IMR-90 (cell line): ENCODE results near the gene YRDC. TPM values are rescaled to one million over a fixed set of nuclear protein-coding genes. Genes with fewer than 3 reads are reported as not detected.

Source experiments
- ATAC-seq: fragments of 200-7000 bp; cut with Tn5 transposase; 2 replicates; pipeline ENCODE4 v1.9.1; 2020; ENCODE audit warnings: low read depth, mild to moderate bottlenecking, moderate library complexity
- BruUV-seq: library from RNA; stranded (reverse); fragments of 400-500 nt; replicated peaks from 2 replicates; lab custom pipeline; 2021; lab: Mats Ljungman, UMichigan
- CTCF ChIA-PET: fragments of 300-600 bp; formaldehyde crosslinking; extraction: SDS; loops from one replicate; lab custom pipeline; 2021; ENCODE audit warnings: antibody characterized with exemption; lab: Yijun Ruan, JAX
- POLR2A ChIA-PET: fragments of 300-600 bp; sonication (Branson Sonifier 250); formaldehyde crosslinking; loops from one replicate; lab custom pipeline; 2022; ENCODE audit warnings: antibody characterized with exemption; ENCODE audit not compliant: unreplicated experiment; lab: Charles Lee
- DNase-seq: peaks from one replicate; pipeline ENCODE4 v3.0.0; 2013
- H2AFZ ChIP-seq: replicated peaks from 2 replicates; pipeline ENCODE3; 2013; ENCODE audit warnings: low read length, mild to moderate bottlenecking; ENCODE audit not compliant: poor library complexity
- H2AK5ac ChIP-seq: 2 replicates; pipeline ENCODE4 v1.6.1; 2013; ENCODE audit warnings: low read depth, low read length, inconsistent platforms
- H2AK9ac ChIP-seq: replicated peaks from 2 replicates; pipeline ENCODE3; 2013; ENCODE audit warnings: mild to moderate bottlenecking, low read depth, low read length, moderate library complexity; ENCODE audit not compliant: poor library complexity
- H2BK120ac ChIP-seq: 2 replicates; pipeline ENCODE4 v1.6.1; 2013; ENCODE audit warnings: low read depth, low read length, inconsistent platforms
- H2BK15ac ChIP-seq: 3 replicates; pipeline ENCODE4 v1.6.1; 2013; ENCODE audit warnings: low read depth, low read length, inconsistent platforms
- H2BK20ac ChIP-seq: 2 replicates; pipeline ENCODE4 v1.6.1; 2013; ENCODE audit warnings: low read depth, mild to moderate bottlenecking, inconsistent platforms, low read length, moderate library complexity
- H2BK5ac ChIP-seq: 2 replicates; pipeline ENCODE4 v1.6.1; 2013; ENCODE audit warnings: mild to moderate bottlenecking, low read depth, low read length, inconsistent platforms; ENCODE audit not compliant: poor library complexity, severe bottlenecking
- H3K14ac ChIP-seq: replicated peaks from 2 replicates; pipeline ENCODE4 v1.6.1; 2013; ENCODE audit warnings: low read depth, low read length, inconsistent platforms
- H3K18ac ChIP-seq: 2 replicates; pipeline ENCODE4 v1.6.1; 2013; ENCODE audit warnings: low read depth, low read length, control low read depth
- H3K23ac ChIP-seq: 2 replicates; pipeline ENCODE4 v1.6.1; 2013; ENCODE audit warnings: low read depth, low read length, inconsistent platforms
- H3K27ac ChIP-seq: 2 replicates; pipeline ENCODE4 v1.5.1; 2013; ENCODE audit warnings: mild to moderate bottlenecking, control low read depth, low read length; ENCODE audit not compliant: insufficient read depth
- H3K27me3 ChIP-seq: 2 replicates; pipeline ENCODE4 v1.6.1; 2013; ENCODE audit warnings: low read length; ENCODE audit not compliant: control insufficient read depth, insufficient read depth
- H3K36me3 ChIP-seq: 2 replicates; pipeline ENCODE4 v1.6.1; 2013; ENCODE audit warnings: low read length, mixed read lengths; ENCODE audit not compliant: control insufficient read depth, insufficient read depth
- H3K4ac ChIP-seq: 2 replicates; pipeline ENCODE4 v1.6.1; 2013; ENCODE audit warnings: low read depth, low read length, inconsistent platforms
- H3K4me1 ChIP-seq: 2 replicates; pipeline ENCODE4 v1.6.1; 2013; ENCODE audit warnings: low read length, mixed read lengths; ENCODE audit not compliant: control insufficient read depth, insufficient read depth
- H3K4me2 ChIP-seq: 2 replicates; pipeline ENCODE4 v1.6.1; 2013; ENCODE audit warnings: low read depth, mild to moderate bottlenecking, control low read depth, low read length, moderate library complexity
- H3K4me3 ChIP-seq: 2 replicates; pipeline ENCODE4 v1.5.1; 2013; ENCODE audit warnings: low read depth, mild to moderate bottlenecking, control low read depth, low read length, moderate library complexity; ENCODE audit not compliant: insufficient read depth
- H3K56ac ChIP-seq: 2 replicates; pipeline ENCODE4 v1.6.1; 2013; ENCODE audit warnings: low read length, inconsistent platforms; ENCODE audit not compliant: insufficient read depth; ENCODE audit errors: extremely low read depth
- H3K79me1 ChIP-seq, 2 experiments: 2 replicates each; pipeline ENCODE4 v1.6.1; 2013; ENCODE audit warnings: low read length in 2 of 2, inconsistent platforms in 1 of 2, low read depth in 1 of 2
- H3K9ac ChIP-seq: 2 replicates; pipeline ENCODE4 v1.6.1; 2013; ENCODE audit warnings: low read depth, low read length, control low read depth
- H3K9me1 ChIP-seq: 2 replicates; pipeline ENCODE4 v1.6.1; 2013; ENCODE audit warnings: low read length, inconsistent platforms; ENCODE audit not compliant: insufficient read depth
- H3K9me3 ChIP-seq: 2 replicates; pipeline ENCODE4 v1.6.1; 2013; ENCODE audit warnings: low read length; ENCODE audit not compliant: control insufficient read depth, insufficient read depth
- H4K20me1 ChIP-seq: 2 replicates; pipeline ENCODE4 v1.6.1; 2013; ENCODE audit warnings: low read length, inconsistent platforms; ENCODE audit not compliant: insufficient read depth
- H4K5ac ChIP-seq: 2 replicates; pipeline ENCODE4 v1.6.1; 2013; ENCODE audit warnings: mild to moderate bottlenecking, low read depth, low read length, control low read depth
- H4K8ac ChIP-seq, 2 experiments: 2 replicates each; pipeline ENCODE4 v1.6.1; 2013; ENCODE audit warnings: low read depth in 2 of 2, low read length in 2 of 2, control low read depth in 1 of 2, inconsistent platforms in 1 of 2
- H4K91ac ChIP-seq: 2 replicates; pipeline ENCODE4 v1.6.1; 2013; ENCODE audit warnings: low read depth, low read length, inconsistent platforms; ENCODE audit not compliant: insufficient read depth
- BHLHE40 ChIP-seq: fragments of 150-350 bp; IDR thresholded peaks from 2 replicates; pipeline ENCODE4 v1.6.1; 2016; ENCODE audit warnings: mild to moderate bottlenecking, low read depth, low read length
- CEBPB ChIP-seq: IDR thresholded peaks from 2 replicates; pipeline ENCODE4 v1.6.1; 2012; ENCODE audit warnings: low read depth, low read length, improper control_type of control experiment
- MAFK ChIP-seq: IDR thresholded peaks from 2 replicates; pipeline ENCODE4 v1.6.1; 2012; ENCODE audit warnings: low read depth, low read length, improper control_type of control experiment
- MXI1 ChIP-seq: IDR thresholded peaks from 2 replicates; pipeline ENCODE4 v1.6.1; 2012; ENCODE audit warnings: low read depth, mild to moderate bottlenecking, low read length, moderate library complexity, borderline replicate concordance
- POLR2A ChIP-seq: IDR thresholded peaks from 2 replicates; pipeline ENCODE4 v1.6.1; 2012; ENCODE audit warnings: mild to moderate bottlenecking, low read depth, low read length
- RAD21 ChIP-seq: IDR thresholded peaks from 2 replicates; pipeline ENCODE4 v1.6.1; 2012; ENCODE audit warnings: low read length, improper control_type of control experiment
- RCOR1 ChIP-seq: IDR thresholded peaks from 2 replicates; pipeline ENCODE4 v1.6.1; 2012; ENCODE audit warnings: mild to moderate bottlenecking, low read length, improper control_type of control experiment; ENCODE audit not compliant: insufficient replicate concordance
- RFX5 ChIP-seq: IDR thresholded peaks from 2 replicates; pipeline ENCODE4 v1.8.0; 2012; ENCODE audit warnings: low read depth, mild to moderate bottlenecking, low read length, moderate library complexity
- SMC3 ChIP-seq: fragments of 150-350 bp; IDR thresholded peaks from 2 replicates; pipeline ENCODE4 v1.6.1; 2016; ENCODE audit warnings: low read depth, mild to moderate bottlenecking, antibody characterized with exemption, low read length, moderate library complexity
- WGBS, 2 experiments: methylation state at CpG; one replicate each; pipeline versions ENCODE4 v1.1.5 to v1.1.7; 2013; ENCODE audit warnings: missing lambda C conversion rate in 2 of 2; ENCODE audit not compliant: insufficient read length in 1 of 2; ENCODE audit errors: extremely low coverage in 2 of 2; 5-methylcytosine and 5-hydroxymethylcytosine counted together
- dilution Hi-C: fragments of 300-500 bp; cut with HindIII; formaldehyde crosslinking; loops from one replicate; pipeline ENCODE4 v1.14.3; 2018; ENCODE audit warnings: low sequenced_read_pairs; ENCODE audit not compliant: unreplicated experiment
- in situ Hi-C: fragments of 300-500 bp; cut with MboI; formaldehyde crosslinking; loops from 3 replicates; pipeline ENCODE4 v1.14.3; 2019; ENCODE audit warnings: low sequenced_read_pairs, inconsistent platforms, mixed read lengths
- intact Hi-C: fragments of 100-400 bp; cut with micrococcal nuclease; formaldehyde crosslinking; loops from 2 replicates; pipeline ENCODE4 v1.10.0; 2022
- polyA plus RNA-seq, 3 experiments: library from polyadenylated mRNA; depleted of rRNA; stranded (reverse); fragments of >200 nt; gene quantifications; 2 replicates each; pipeline ENCODE4 v1.2.3, GENCODE V29; 2012; ENCODE audit warnings: low replicate concordance in 1 of 3
- total RNA-seq: library from RNA; depleted of rRNA; stranded (reverse); fragments of >200 nt; gene quantifications from 2 replicates; pipeline ENCODE4 v1.2.3, GENCODE V29; 2012

The YRDC gene
- total and polyA plus RNA-seq, 2 of the 4 experiments (the other 2 are of a cell fraction) = 21.0 to 21.7 TPM

GRCh38 chr1:37824001-37824400 lies 16.0 kb upstream of the YRDC start:
- Histone ChIP-seq H3K4me3 (no peak overlapping the region), H2BK20ac (no peak overlapping the region), H3K79me1 (peaks cover 7 to 11% of the 10 kb centered on the region in 2 experiments; a peak in 3 of 4 replicates), H2BK120ac (no peak overlapping the region), H2BK5ac (no peak overlapping the region), H2AK9ac (no peak overlapping the region), H3K23ac (no peak overlapping the region), H4K91ac (no peak overlapping the region), H3K14ac (no peak overlapping the region), H3K4ac (no peak overlapping the region), H3K9me1 (peaks cover 6% of the 10 kb centered on the region; the same call in 1 of the 2 replicates), H3K18ac (no peak overlapping the region), H3K56ac (no peak overlapping the region), H2BK15ac (no peak overlapping the region), H3K27me3 (no peaks in the 10 kb centered on the region), H2AK5ac (no peak overlapping the region), H4K8ac (no peak overlapping the region), H3K9ac (no peak overlapping the region), H4K20me1 (no peaks in the 10 kb centered on the region), H3K27ac (no peak overlapping the region), H3K4me1 (peaks cover 8% of the 10 kb centered on the region; the same call in 1 of the 2 replicates), H2AFZ (no peak overlapping the region), H3K36me3 (peaks cover 41% of the 10 kb centered on the region), H4K5ac (no peak overlapping the region), H3K4me2 (no peak overlapping the region), H3K9me3 (no peaks in the 10 kb centered on the region)
- dilution Hi-C loops (no loop called here), intact Hi-C loops (no loop called here), in situ Hi-C loops (no loop called here)
- no CpG with 5 or more reads among the region's 2 CpGs for WGBS, 2 experiments
- TF ChIP-seq CEBPB (no peak), BHLHE40 (no peak), RAD21 (no peak), MAFK (no peak), POLR2A (no peak), SMC3 (no peak), MXI1 (no peak), RFX5 (no peak), RCOR1 (no peak)
- ChIA-PET CTCF (interaction anchor here (0.7 kb wide), 1 partner anchor 36 kb away, joined by 3 read pairs; no protein-coding TSS in a partner anchor), POLR2A (no interaction called here)
- no peak for DNase-seq
- BruUV-seq = no TSS peak
- ATAC-seq = no peak
